Transverse colon (tissue), 4 donors: ENCODE data around the gene RAB6B.

ENCODE experiments used
- CTCF ChIP-seq, 5 experiments: fragments of 200-600 bp in 3 of 5; fragments of 450-650 bp in 2 of 5; sonication (generic) in 3 of 5; IDR thresholded peaks; 1 replicate in 2 of 5; 2 replicates in 3 of 5; pipeline ENCODE4 v1.5.1; 2016 to 2017; ENCODE audit warnings: antibody characterized with exemption in 5 of 5, inconsistent platforms in 3 of 5, mild to moderate bottlenecking in 2 of 5, moderate library complexity in 1 of 5
- EP300 ChIP-seq: sonication (generic); formaldehyde crosslinking; IDR thresholded peaks from one replicate; pipeline ENCODE4 v1.6.1; 2017; ENCODE audit warnings: antibody characterized with exemption, low read depth
- POLR2A ChIP-seq: fragments of 450-650 bp; IDR thresholded peaks from one replicate; pipeline ENCODE4 v1.6.1; 2016; ENCODE audit warnings: antibody characterized with exemption, mild to moderate bottlenecking, moderate library complexity
- POLR2AphosphoS5 ChIP-seq, 3 donors: sonication (generic); formaldehyde crosslinking; IDR thresholded peaks; one replicate each; pipeline ENCODE4 v1.6.1; 2016; ENCODE audit warnings: antibody characterized with exemption in 3 of 3

GRCh38 chr3:133851266-133851906 is 44.3 kb downstream of the RAB6B start:
- TF ChIP-seq CTCF (IDR thresholded peaks at IDR 0.05) (no peak), POLR2AphosphoS5 (IDR thresholded peaks at IDR 0.05) (no peak), EP300 (no peak), POLR2A (no peak)
